ENCODE results near the gene PBX4. TPM values are rescaled to one million over a fixed set of nuclear protein-coding genes. Genes with fewer than 3 reads are reported as not detected.
A peak's percentile ranks its signal among the peaks of the same experiment; 100 is the strongest.

Gene PBX4
- total RNA-seq, 1 donor from 2014 or later = 0.82 TPM

- TF ChIP-seq CTCF (IDR thresholded peaks at IDR 0.05; ENCODE audit: unreplicated experiment) = no peak
- no peak overlapping the region for H3K4me3 Mint-ChIP-seq (ENCODE audit: unreplicated experiment)
Measured at GRCh38 chr19:19540715-19541515, 77.6 kb downstream of the PBX4 start.

GRCh38 chr19:19540064-19540714 lies 78.3 kb downstream of the PBX4 start:
- Mint-ChIP-seq H3K27ac (ENCODE audit: unreplicated experiment) (no peak overlapping the region), H3K4me1 (ENCODE audit: unreplicated experiment) (no peaks in the 10 kb centered on the region)
- no peak for TF ChIP-seq CTCF (IDR thresholded peaks at IDR 0.05; ENCODE audit: unreplicated experiment)

More at GRCh38 chr19:19540715-19541515, 77.6 kb downstream of the PBX4 start:
- Mint-ChIP-seq H3K36me3 (ENCODE audit: low read depth, unreplicated experiment) (peaks cover 9% of the 10 kb centered on the region), H3K27ac (ENCODE audit: unreplicated experiment) (no peak overlapping the region), H3K4me1 (ENCODE audit: unreplicated experiment) (no peaks in the 10 kb centered on the region), H3K27me3 (ENCODE audit: unreplicated experiment) (peaks cover 18% of the 10 kb centered on the region), H3K9me3 (ENCODE audit: unreplicated experiment) (no peaks in the 10 kb centered on the region)
- DNase-seq (ENCODE audit: low spot score) = peak; percentile 47

GRCh38 chr19:19539698-19540063 lies 78.8 kb downstream of the PBX4 start:
- no peak overlapping the region for H3K4me3 Mint-ChIP-seq (ENCODE audit: unreplicated experiment)
- H3K27me3 Mint-ChIP-seq (ENCODE audit: unreplicated experiment) = peaks cover 18% of the 10 kb centered on the region
- DNase-seq (ENCODE audit: low spot score) = no peak
- no peak for TF ChIP-seq CTCF (IDR thresholded peaks at IDR 0.05; ENCODE audit: unreplicated experiment)
- H3K4me1 Mint-ChIP-seq (ENCODE audit: unreplicated experiment) = no peaks in the 10 kb centered on the region
- H3K9me3 Mint-ChIP-seq (ENCODE audit: unreplicated experiment) = no peaks in the 10 kb centered on the region
- H3K27ac Mint-ChIP-seq (ENCODE audit: unreplicated experiment) = no peak overlapping the region
- H3K36me3 Mint-ChIP-seq (ENCODE audit: low read depth, unreplicated experiment) = peaks cover 9% of the 10 kb centered on the region

More at GRCh38 chr19:19540064-19540714, 78.3 kb downstream of the PBX4 start:
- Mint-ChIP-seq H3K36me3 (ENCODE audit: low read depth, unreplicated experiment) (peaks cover 9% of the 10 kb centered on the region), H3K9me3 (ENCODE audit: unreplicated experiment) (no peaks in the 10 kb centered on the region), H3K27me3 (ENCODE audit: unreplicated experiment) (peaks cover 18% of the 10 kb centered on the region), H3K4me3 (ENCODE audit: unreplicated experiment) (no peak overlapping the region)
- no peak for DNase-seq (ENCODE audit: low spot score)

GRCh38 chr19:19538785-19539166 lies 79.7 kb downstream of the PBX4 start:
- TF ChIP-seq CTCF (IDR thresholded peaks at IDR 0.05; ENCODE audit: unreplicated experiment) = no peak
- DNase-seq (ENCODE audit: low spot score) = no peak
- H3K36me3 Mint-ChIP-seq (ENCODE audit: low read depth, unreplicated experiment) = peaks cover 12% of the 10 kb centered on the region
- peak overlapping the region; percentile 28 for H3K4me3 Mint-ChIP-seq (ENCODE audit: unreplicated experiment)
- no peak overlapping the region for H3K27ac Mint-ChIP-seq (ENCODE audit: unreplicated experiment)
- H3K4me1 Mint-ChIP-seq (ENCODE audit: unreplicated experiment) = no peaks in the 10 kb centered on the region
- H3K27me3 Mint-ChIP-seq (ENCODE audit: unreplicated experiment) = peaks cover 22% of the 10 kb centered on the region
- no peaks in the 10 kb centered on the region for H3K9me3 Mint-ChIP-seq (ENCODE audit: unreplicated experiment)

Measured in endothelial cell (in vitro differentiated cells).